OCI-LY1 (cell line): ENCODE measurements around the gene PTPRN2.

ENCODE experiments used
- EZH2 ChIP-seq: fragments of 200-600 bp; sonication (generic), shearing (Covaris generic); IDR thresholded peaks from 2 replicates; pipeline ENCODE4 v1.8.0; 2017; ENCODE audit warnings: borderline replicate concordance, mixed run types, mild to moderate bottlenecking, antibody characterized with exemption, low read length, moderate library complexity, mixed read lengths
- TF ChIP-seq, protein P1 (sequence below): fragments of 200-600 bp; sonication (generic), shearing (Covaris generic); IDR thresholded peaks from 2 replicates; pipeline ENCODE4 v1.5.1; 2017; ENCODE audit warnings: mild to moderate bottlenecking, antibody characterized with exemption, low read length, moderate library complexity, mixed read lengths

DNA sequence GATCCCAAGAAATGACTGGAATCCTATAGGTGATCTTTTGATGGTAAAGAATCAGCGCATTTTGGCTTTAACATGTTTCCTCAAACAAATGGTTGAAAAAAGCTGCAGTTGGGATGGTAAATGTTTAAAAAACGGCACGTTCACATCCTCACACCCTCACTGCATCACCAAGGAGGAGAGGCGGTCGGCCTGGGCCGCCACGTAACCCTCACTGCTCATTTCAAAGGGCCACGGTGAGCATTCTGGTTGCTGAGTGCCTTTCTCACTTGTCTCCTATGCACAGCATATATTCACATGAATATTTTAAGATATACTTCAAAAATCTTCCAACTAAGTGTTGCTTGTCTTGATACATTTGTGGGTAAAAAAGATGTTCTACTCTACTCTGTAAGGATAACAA, 1017.7 kb downstream of the PTPRN2 start:
- TF ChIP-seq, protein P1, sequence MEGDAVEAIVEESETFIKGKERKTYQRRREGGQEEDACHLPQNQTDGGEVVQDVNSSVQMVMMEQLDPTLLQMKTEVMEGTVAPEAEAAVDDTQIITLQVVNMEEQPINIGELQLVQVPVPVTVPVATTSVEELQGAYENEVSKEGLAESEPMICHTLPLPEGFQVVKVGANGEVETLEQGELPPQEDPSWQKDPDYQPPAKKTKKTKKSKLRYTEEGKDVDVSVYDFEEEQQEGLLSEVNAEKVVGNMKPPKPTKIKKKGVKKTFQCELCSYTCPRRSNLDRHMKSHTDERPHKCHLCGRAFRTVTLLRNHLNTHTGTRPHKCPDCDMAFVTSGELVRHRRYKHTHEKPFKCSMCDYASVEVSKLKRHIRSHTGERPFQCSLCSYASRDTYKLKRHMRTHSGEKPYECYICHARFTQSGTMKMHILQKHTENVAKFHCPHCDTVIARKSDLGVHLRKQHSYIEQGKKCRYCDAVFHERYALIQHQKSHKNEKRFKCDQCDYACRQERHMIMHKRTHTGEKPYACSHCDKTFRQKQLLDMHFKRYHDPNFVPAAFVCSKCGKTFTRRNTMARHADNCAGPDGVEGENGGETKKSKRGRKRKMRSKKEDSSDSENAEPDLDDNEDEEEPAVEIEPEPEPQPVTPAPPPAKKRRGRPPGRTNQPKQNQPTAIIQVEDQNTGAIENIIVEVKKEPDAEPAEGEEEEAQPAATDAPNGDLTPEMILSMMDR: no peak
- TF ChIP-seq EZH2: no peak
